Large intestine (tissue), 3 donors: ENCODE data around the gene FBF1. TPM values are rescaled to one million over a fixed set of nuclear protein-coding genes. Genes with fewer than 3 reads are reported as not detected.
"Not testable (repeated sequence)": the region's sequence is repeated elsewhere in the genome, so short reads cannot be mapped to it uniquely, and the experiment has no call there.

Source experiments
- DNase-seq, 2 donors: peaks; one replicate each; pipeline versions ENCODE4 v3.0.0 to v3.0.0-alpha.2; 2013
- H3K27ac ChIP-seq: one replicate; pipeline ENCODE4 v1.5.1; 2013; ENCODE audit warnings: low read length
- H3K27me3 ChIP-seq: 2 replicates; pipeline ENCODE4 v1.6.1; 2013; ENCODE audit warnings: low read length; ENCODE audit not compliant: control insufficient read depth, insufficient read depth
- H3K36me3 ChIP-seq: 2 replicates; pipeline ENCODE4 v1.6.1; 2013; ENCODE audit warnings: low read length; ENCODE audit not compliant: control insufficient read depth, insufficient read depth
- H3K4me1 ChIP-seq: one replicate; pipeline ENCODE4 v1.6.1; 2013; ENCODE audit warnings: low read length; ENCODE audit not compliant: control insufficient read depth, insufficient read depth
- H3K4me3 ChIP-seq: one replicate; pipeline ENCODE4 v1.5.1; 2013; ENCODE audit warnings: low read length
- H3K9me3 ChIP-seq: one replicate; pipeline ENCODE4 v1.6.1; 2013; ENCODE audit warnings: mild to moderate bottlenecking, low read depth, low read length, moderate library complexity; ENCODE audit not compliant: control insufficient read depth
- WGBS: methylation state at CpG from one replicate; pipeline ENCODE4 v1.1.5; 2013; ENCODE audit warnings: low lambda C conversion rate; ENCODE audit not compliant: insufficient coverage; 5-methylcytosine and 5-hydroxymethylcytosine counted together
- polyA plus RNA-seq: library from polyadenylated mRNA; unstranded; fragments of 120-200 nt; gene quantifications from one replicate; pipeline ENCODE4 v1.2.1, GENCODE V29; 2013

Gene FBF1
- polyA plus RNA-seq, 1 donor = 52.1 TPM

DNA sequence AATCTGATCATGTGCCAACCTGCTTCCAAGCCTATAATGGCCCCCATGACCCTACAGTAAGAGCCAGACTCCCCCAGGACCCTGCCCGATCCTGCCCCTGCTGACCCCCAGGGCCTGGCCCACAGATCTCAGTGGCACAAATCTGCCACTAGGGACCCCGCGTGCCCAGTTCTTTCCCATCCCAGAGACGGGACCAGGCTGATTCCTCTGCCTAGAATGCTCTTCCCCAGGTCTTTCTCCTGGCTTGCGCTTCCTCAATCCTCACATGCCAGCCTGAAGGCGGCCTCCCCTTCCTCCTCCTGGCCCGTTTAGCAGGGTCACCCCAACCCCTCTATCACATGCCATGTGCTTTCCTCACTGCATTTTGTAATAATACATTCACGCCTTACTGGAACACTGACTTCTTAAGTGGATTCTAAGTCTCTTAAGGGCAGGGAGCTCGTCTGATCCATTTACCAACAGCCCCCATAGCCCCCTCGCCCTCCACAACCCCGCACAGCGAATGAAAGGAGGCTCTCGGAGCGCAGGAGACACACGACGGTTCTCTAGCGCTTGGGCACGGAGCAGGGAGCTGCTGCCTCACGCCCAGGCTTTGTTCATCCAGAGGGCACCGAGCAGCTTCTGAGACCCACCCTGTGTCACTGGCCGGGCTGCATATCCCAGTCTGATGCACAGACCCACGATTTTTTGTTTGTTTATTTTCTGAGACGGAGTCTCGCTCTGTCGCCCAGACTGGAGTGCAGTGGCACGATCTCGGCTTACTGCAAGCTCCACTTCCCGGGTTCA, 45.3 kb downstream of the FBF1 start:
- Histone ChIP-seq H3K27me3 (no peaks in the 10 kb centered on the region), H3K4me3 (peak overlapping the region; percentile 78), H3K4me1 (peaks cover 28% of the 10 kb centered on the region), H3K27ac (peak overlapping the region; percentile 87), H3K9me3 (peaks cover 5% of the 10 kb centered on the region), H3K36me3 (peaks cover 43% of the 10 kb centered on the region)
- peak in 1 of 2 donors; percentile 41 for DNase-seq
- 93% methylated on average over 2 of the region's 28 CpGs for WGBS

- Histone ChIP-seq H3K27ac (no peak overlapping the region), H3K4me1 (peaks cover 28% of the 10 kb centered on the region), H3K27me3 (no peaks in the 10 kb centered on the region), H3K36me3 (peaks cover 40% of the 10 kb centered on the region), H3K4me3 (no peak overlapping the region), H3K9me3 (peaks cover 5% of the 10 kb centered on the region)
- WGBS = no CpG with 5 or more reads among the region's 22 CpGs
- DNase-seq = no peak
These were observed 46.7 kb downstream of the FBF1 start for GRCh38 chr17:75894049-75894733.

GRCh38 chr17:75893305-75894048, 47.4 kb downstream of the FBF1 start:
- Histone ChIP-seq H3K4me1 (peaks cover 28% of the 10 kb centered on the region), H3K36me3 (peaks cover 35% of the 10 kb centered on the region), H3K9me3 (peaks cover 5% of the 10 kb centered on the region), H3K4me3 (no peak overlapping the region), H3K27me3 (no peaks in the 10 kb centered on the region), H3K27ac (no peak overlapping the region)
- no peak for DNase-seq
- 92% methylated on average over 6 of the region's 18 CpGs for WGBS

- H3K4me3 ChIP-seq = no peak overlapping the region
- H3K27ac ChIP-seq = no peak overlapping the region
- H3K27me3 ChIP-seq = no peaks in the 10 kb centered on the region
- H3K36me3 ChIP-seq = peaks cover 30% of the 10 kb centered on the region
- peaks cover 28% of the 10 kb centered on the region for H3K4me1 ChIP-seq
- WGBS = no CpG with 5 or more reads among the region's 16 CpGs
- DNase-seq = no peak
- H3K9me3 ChIP-seq = peaks cover 5% of the 10 kb centered on the region
These were observed 48.2 kb downstream of the FBF1 start for GRCh38 chr17:75892556-75893224.

DNA sequence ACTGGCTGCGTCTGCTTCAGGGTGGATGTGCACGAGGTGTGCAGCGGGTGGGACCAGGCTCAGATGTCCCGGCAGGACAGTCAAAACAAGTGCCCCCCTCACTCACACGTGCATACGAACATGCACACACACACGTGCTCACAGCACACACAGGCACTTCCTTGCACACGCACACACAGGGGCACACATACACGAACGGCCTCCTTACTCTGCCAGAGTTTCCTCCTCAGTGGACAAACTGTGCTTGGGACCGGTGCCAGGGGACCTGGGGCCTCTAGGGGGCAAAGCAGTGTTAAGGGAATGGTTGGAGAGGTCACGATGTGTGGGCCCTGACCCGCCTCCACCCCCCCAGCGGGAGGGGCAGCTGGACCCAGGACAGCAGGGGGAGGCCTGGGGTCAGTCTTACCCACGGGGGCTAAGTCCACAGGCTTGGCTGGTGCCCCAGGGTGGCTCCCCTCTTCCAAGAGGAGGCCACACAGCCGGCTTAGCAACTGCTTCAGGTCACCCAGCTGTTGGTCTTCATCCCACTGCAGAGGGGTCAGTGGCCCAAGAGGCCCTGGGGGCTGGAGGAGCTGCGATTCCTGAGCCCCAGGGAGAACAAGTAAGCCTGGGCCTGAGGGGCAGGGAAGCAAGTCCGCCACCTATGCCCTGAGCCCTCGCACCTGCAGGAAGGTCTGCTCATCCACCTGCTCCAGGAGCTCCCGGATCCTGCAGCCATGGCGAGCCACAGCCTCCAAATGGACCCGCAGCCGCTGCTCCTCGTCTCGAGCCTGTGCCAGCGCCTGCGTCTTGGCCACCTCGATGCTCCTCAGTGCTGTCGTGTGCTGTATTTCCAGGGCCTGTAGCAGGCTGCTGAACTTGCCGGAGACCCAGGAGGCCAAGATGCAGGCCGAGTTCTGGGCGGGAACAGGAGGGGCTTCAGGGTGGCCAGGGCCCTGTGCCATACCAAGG, 49.0 kb downstream of the FBF1 start:
- WGBS = no CpG with 5 or more reads among the region's 32 CpGs
- H3K4me3 ChIP-seq = no peak overlapping the region
- H3K27me3 ChIP-seq = no peaks in the 10 kb centered on the region
- DNase-seq = peak in 1 of 2 donors; percentile 52
- peaks cover 23% of the 10 kb centered on the region for H3K4me1 ChIP-seq
- peaks cover 5% of the 10 kb centered on the region for H3K9me3 ChIP-seq
- peaks cover 30% of the 10 kb centered on the region for H3K36me3 ChIP-seq
- H3K27ac ChIP-seq = no peak overlapping the region

DNA sequence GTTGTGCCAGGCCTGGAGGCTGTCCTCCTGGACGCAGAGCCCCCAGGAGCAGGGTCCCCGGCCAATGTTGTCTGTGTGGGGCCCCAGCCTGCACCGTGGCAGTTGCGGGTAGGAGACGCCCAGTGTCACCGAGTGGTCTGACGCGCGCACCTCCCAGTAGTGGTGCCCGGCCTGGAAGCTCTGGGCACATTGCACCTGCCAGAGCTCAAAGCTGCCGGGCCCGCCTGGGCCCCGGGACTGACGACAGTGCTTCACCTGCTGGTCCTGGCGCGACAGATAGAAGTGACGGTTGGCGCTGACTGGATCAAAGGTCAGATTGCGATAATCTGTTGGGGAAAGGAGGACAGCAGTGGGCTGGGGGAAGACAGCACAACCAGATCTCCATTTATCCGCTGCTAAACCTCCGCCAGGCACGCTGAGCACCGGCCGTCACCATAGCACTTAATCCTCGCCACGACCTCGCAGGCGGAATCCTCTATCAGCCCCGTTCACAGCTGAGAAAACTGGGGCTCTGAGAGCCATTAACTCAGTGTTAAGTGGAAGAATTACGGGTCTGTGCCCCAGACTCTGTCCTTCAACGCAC, 49.7 kb downstream of the FBF1 start:
- Histone ChIP-seq H3K27me3 (no peaks in the 10 kb centered on the region), H3K36me3 (peaks cover 30% of the 10 kb centered on the region), H3K9me3 (peaks cover 5% of the 10 kb centered on the region), H3K4me3 (no peak overlapping the region), H3K4me1 (peaks cover 23% of the 10 kb centered on the region), H3K27ac (no peak overlapping the region)
- WGBS = 93% methylated on average over 3 of the region's 31 CpGs
- DNase-seq = peak in 1 of 2 donors; percentile 35

DNA sequence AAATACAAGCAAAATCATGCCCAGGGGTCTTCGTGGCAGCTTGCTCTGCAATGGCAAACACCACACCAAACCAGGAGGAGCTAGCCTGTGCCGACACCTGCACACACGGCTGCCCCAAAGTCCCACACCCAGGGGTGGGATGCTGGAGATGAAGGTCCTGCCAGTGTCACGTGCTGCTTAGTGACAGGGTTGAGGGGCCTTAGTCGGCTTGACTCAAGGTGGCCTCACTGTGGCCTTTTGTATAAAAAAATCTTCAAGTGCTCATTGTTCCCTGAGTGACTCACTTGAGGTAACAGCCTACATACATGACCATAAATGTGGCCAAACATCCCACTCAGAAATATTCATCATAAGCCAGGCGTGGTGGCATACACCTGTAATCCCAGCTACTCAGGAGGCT, 51.4 kb downstream of the FBF1 start:
- Histone ChIP-seq H3K4me1 (peaks cover 12% of the 10 kb centered on the region), H3K27me3 (no peaks in the 10 kb centered on the region), H3K36me3 (peaks cover 30% of the 10 kb centered on the region), H3K27ac (no peak overlapping the region), H3K4me3 (no peak overlapping the region), H3K9me3 (peaks cover 5% of the 10 kb centered on the region)
- no peak for DNase-seq
- WGBS = no CpG with 5 or more reads among the region's 6 CpGs

DNA sequence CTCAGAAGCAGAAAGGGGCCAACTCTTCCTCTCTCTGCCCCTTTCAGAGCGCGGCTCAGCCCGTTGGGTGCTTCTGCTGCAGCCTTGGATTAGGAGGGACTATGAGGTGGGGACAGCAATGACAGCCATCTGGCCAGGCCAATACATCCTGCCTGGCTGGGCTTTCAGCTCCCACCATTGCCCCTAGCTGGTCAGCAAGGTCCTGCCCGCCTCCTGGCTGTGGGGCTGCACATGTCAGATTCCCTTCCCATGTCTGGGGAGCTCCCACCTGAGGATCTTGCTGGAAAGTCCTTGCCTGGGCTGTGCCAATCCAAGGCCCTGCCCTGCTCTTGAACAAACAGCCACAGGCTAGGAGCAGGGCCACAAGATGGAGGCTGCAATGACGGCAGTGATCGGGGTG, 52.4 kb downstream of the FBF1 start:
- Histone ChIP-seq H3K27ac (no peak overlapping the region), H3K36me3 (peaks cover 30% of the 10 kb centered on the region), H3K9me3 (peaks cover 5% of the 10 kb centered on the region), H3K4me3 (no peak overlapping the region), H3K27me3 (no peaks in the 10 kb centered on the region), H3K4me1 (peaks cover 12% of the 10 kb centered on the region)
- no peak for DNase-seq
- no CpG with 5 or more reads among the region's 6 CpGs for WGBS

DNA sequence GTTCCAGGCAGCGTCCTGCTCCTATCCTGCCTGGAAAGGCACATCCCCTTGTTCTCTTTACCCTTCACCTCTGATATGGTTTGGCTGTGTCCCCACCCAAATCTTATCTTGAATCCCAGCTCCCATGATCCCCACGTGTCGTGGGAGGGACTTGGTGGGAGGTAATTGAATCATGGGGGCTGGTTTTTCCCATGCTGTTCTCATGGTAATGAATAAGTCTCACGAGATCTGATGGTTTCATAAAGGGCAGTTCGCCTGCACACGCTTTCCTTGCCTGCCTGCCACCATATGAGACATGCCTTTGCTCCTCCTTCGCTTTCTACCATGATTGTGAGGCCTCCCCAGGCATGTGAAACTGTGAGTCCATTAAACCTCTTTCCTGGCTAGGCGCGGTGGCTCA, 55.0 kb downstream of the FBF1 start:
- not testable (repeated sequence) for H3K9me3 ChIP-seq, DNase-seq, H3K27ac ChIP-seq, H3K4me3 ChIP-seq, H3K4me1 ChIP-seq, H3K27me3 ChIP-seq
- no CpG with 5 or more reads among the region's 9 CpGs for WGBS
- H3K36me3 ChIP-seq = peaks cover 16% of the 10 kb centered on the region
